ENCODE data around the gene SLC35D2. TPM values are rescaled to one million over a fixed set of nuclear protein-coding genes. Genes with fewer than 3 reads are reported as not detected.
"Not testable (repeated sequence)": the region's sequence is repeated elsewhere in the genome, so short reads cannot be mapped to it uniquely, and the experiment has no call there.

Gene SLC35D2
- total RNA-seq, 1 donor from 2014 or later, result 19.0 TPM

DNA sequence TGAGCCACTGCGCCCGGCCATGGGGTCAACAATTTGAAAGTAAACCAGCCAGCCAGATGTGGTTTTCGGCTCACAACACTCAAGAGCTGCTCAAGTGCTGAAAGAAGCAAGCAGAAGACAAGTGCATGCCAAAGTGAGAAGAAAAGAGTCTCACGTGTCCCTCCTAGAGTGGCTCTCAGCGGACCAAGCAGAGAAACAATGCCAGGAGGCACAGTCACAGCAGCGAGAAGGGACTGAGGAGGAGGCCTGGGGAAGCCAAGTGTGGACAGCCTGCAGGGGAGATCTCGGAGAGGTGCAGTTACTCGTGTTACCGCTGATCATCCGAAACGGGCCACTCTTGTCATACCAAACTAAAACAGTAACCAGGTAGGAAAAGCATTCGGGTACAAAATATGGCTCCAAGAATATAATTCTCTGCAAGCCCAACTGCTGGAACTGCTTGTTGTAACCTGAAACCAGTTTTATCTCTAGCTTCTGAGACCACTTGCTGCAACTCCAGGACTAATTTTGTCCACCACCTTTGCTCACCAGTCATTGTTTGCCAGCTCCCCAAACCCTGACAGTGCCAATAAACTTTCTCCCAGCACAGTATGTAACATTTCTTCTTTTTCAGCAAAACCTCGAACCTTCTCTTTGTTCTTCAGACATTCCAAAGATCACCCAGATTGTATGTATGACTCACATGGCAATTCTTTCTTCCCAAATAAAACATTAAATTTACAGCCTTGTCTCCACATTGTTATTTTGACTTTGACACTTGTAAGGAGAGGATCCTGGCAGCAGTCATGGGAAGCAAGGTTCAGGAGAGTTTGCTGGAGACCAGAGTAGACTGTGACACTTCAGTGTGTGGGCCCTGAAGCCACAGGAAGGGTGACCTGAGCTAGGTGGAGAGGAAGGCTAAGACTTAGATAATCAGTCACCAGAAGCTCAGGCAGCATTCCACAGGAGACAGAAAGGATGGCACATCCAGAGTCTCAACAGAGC is 6.3 kb downstream of the SLC35D2 start:
- peaks cover 7% of the 10 kb centered on the region for H3K36me3 Mint-ChIP-seq (ENCODE audit: low read depth)
- TF ChIP-seq, protein P1, sequence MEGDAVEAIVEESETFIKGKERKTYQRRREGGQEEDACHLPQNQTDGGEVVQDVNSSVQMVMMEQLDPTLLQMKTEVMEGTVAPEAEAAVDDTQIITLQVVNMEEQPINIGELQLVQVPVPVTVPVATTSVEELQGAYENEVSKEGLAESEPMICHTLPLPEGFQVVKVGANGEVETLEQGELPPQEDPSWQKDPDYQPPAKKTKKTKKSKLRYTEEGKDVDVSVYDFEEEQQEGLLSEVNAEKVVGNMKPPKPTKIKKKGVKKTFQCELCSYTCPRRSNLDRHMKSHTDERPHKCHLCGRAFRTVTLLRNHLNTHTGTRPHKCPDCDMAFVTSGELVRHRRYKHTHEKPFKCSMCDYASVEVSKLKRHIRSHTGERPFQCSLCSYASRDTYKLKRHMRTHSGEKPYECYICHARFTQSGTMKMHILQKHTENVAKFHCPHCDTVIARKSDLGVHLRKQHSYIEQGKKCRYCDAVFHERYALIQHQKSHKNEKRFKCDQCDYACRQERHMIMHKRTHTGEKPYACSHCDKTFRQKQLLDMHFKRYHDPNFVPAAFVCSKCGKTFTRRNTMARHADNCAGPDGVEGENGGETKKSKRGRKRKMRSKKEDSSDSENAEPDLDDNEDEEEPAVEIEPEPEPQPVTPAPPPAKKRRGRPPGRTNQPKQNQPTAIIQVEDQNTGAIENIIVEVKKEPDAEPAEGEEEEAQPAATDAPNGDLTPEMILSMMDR (conservative IDR thresholded peaks at IDR 0.05), result no peak
- no peaks in the 10 kb centered on the region for H3K27me3 Mint-ChIP-seq (ENCODE audit: low read depth)
- H3K4me1 Mint-ChIP-seq, result peaks cover 24% of the 10 kb centered on the region
- peak overlapping the region; percentile 75 for H3K27ac Mint-ChIP-seq (ENCODE audit: unreplicated experiment)
- no peak for DNase-seq (ENCODE audit: low read depth, low spot score)
- no peaks in the 10 kb centered on the region for H3K9me3 Mint-ChIP-seq
- peak overlapping the region; percentile 6 for H3K4me3 Mint-ChIP-seq

DNA sequence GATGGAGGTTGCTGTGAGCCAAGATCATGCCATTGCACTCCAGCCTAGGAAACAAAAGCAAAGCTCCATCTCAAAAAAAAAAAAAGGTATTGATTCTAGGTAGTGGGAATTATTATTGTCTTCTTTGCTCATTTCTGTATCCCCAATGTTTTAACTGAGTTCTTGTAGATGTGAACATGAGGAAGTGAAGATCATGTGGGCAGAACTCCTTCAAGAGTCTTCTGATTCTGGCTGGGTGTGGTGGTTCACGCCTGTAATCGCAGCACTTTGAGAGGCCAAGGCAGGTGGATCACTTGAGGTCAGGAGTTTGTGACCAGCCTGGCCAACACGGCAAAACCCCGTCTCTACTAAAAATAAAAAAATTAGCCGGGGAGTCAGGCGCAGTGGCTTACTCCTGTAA is 8.0 kb downstream of the SLC35D2 start:
- H3K27ac Mint-ChIP-seq (ENCODE audit: unreplicated experiment); DNase-seq (ENCODE audit: low read depth, low spot score); H3K27me3 Mint-ChIP-seq (ENCODE audit: low read depth); H3K4me3 Mint-ChIP-seq; H3K9me3 Mint-ChIP-seq; H3K36me3 Mint-ChIP-seq (ENCODE audit: low read depth): not testable (repeated sequence)
- H3K4me1 Mint-ChIP-seq, result peaks cover 15% of the 10 kb centered on the region

DNA sequence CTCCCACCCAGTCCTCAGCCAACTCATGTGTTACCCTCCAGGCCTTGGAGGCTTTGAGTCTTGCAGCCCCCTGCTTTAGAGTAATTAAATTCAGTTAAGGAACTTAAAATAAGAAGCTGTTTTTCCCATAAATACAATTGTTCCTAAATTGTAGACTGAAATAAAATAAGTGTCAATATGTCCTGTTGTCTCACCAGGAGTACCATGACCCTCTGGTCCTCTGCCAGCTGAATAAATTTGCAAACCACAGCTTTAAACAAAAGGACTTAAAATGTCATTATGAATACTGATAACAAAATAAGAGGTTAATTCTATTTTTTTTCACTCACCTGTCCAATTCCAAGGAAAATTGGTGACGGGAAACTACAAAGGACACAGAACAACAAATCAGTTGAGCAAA is 15.6 kb downstream of the SLC35D2 start:
- TF ChIP-seq, protein P1 (conservative IDR thresholded peaks at IDR 0.05), result no peak
- Mint-ChIP-seq H3K4me1 (no peaks in the 10 kb centered on the region), H3K4me3 (no peak overlapping the region), H3K27me3 (ENCODE audit: low read depth) (no peaks in the 10 kb centered on the region), H3K9me3 (no peaks in the 10 kb centered on the region), H3K27ac (ENCODE audit: unreplicated experiment) (no peak overlapping the region), H3K36me3 (ENCODE audit: low read depth) (peaks cover 11% of the 10 kb centered on the region)
- no peak for DNase-seq (ENCODE audit: low read depth, low spot score)

DNA sequence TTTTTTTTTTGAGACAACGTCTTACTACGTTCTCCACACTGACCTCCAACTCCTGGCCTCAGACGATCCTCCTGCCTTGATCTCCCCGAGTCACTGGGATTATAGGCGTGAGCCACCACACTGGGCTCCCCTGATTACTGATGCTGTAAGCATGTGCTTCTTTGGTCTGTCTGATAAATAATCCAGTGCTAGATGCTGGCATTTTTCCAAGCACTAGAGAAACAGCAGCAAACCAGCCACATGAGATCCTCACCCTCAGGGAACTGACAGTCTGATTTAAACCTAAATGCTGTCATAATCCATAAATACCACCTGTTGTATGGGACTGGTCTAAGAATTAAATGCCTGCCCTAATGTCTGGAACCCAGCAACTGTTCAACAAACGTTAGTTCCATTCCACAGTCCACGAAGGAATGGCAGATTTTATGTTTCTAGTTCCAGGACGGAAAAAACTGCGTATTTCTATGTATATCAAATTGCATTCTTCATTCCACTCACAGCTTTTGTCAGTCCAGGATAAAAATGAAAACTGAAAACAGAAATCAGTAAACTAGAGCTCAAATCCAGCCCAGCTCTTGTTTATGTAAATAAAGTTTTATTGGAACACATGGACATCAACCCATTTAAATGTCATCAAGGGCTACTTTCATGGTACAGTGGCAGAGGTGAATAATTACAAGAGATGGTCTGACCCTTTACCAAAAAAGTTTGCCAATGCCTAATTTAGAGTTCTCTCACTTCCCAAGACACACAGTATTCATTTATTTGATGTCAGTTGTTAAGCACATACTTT is 20.1 kb downstream of the SLC35D2 start:
- H3K4me1 Mint-ChIP-seq, result no peaks in the 10 kb centered on the region
- no peak overlapping the region for H3K27ac Mint-ChIP-seq (ENCODE audit: unreplicated experiment)
- DNase-seq (ENCODE audit: low read depth, low spot score), result no peak
- H3K4me3 Mint-ChIP-seq, result no peak overlapping the region
- no peaks in the 10 kb centered on the region for H3K9me3 Mint-ChIP-seq
- H3K36me3 Mint-ChIP-seq (ENCODE audit: low read depth), result peaks cover 7% of the 10 kb centered on the region
- no peaks in the 10 kb centered on the region for H3K27me3 Mint-ChIP-seq (ENCODE audit: low read depth)
- TF ChIP-seq, protein P1 (conservative IDR thresholded peaks at IDR 0.05), result no peak

DNA sequence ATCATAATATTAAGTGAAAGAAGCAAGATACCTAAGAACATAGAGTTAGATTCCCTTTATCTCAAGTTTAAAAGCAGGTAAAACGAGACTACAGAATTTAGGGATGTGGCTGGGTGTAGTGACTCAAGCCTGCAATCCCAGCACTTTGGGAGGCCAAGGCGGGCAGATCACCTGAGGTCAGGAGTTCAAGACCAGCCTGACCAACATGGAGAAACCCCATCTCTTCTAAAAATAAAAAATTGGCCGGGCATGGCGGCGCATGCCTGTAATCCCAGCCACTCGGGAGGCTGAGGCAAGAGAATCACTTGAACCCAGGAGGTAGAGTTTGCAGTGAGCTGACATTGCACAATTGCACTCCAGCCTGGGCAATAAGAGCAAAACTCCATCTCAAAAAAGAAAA is 21.4 kb downstream of the SLC35D2 start:
- H3K9me3 Mint-ChIP-seq; H3K27me3 Mint-ChIP-seq (ENCODE audit: low read depth); H3K27ac Mint-ChIP-seq (ENCODE audit: unreplicated experiment); H3K4me3 Mint-ChIP-seq; DNase-seq (ENCODE audit: low read depth, low spot score); H3K36me3 Mint-ChIP-seq (ENCODE audit: low read depth); H3K4me1 Mint-ChIP-seq: not testable (repeated sequence)

DNA sequence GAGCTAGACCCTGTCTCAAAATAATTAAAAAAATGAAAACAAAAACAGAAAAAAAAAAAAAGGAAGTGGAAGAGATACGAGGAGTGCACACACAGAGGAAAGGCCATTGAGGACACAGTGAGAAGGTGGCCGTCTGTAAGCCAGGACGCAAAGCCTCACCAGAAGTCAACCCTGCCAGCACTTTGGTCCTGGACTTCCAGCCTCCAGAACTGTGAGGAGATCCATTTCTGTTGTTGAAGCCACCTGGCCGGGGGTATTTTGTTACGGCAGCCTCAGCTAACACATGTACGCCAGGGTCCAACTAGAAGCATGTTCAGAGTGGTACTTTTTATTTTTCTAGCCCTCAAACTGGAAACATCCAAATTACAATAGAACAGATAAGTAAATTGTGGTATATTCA is 21.8 kb downstream of the SLC35D2 start:
- no peak overlapping the region for H3K27ac Mint-ChIP-seq (ENCODE audit: unreplicated experiment)
- peaks cover 7% of the 10 kb centered on the region for H3K36me3 Mint-ChIP-seq (ENCODE audit: low read depth)
- DNase-seq (ENCODE audit: low read depth, low spot score), result no peak

More for the DNA sequence above, 21.8 kb downstream of the SLC35D2 start:
- Mint-ChIP-seq H3K9me3 (no peaks in the 10 kb centered on the region), H3K4me1 (no peaks in the 10 kb centered on the region), H3K27me3 (ENCODE audit: low read depth) (no peaks in the 10 kb centered on the region), H3K4me3 (no peak overlapping the region)
- TF ChIP-seq, protein P1 (conservative IDR thresholded peaks at IDR 0.05), result no peak

All from neural crest cell (in vitro differentiated cells).